ENCODE data around the gene HSPB1. TPM values are rescaled to one million over a fixed set of nuclear protein-coding genes. Genes with fewer than 3 reads are reported as not detected.

Gene HSPB1
- total and polyA plus RNA-seq, 2 of the 13 experiments (the other 11 are each of a cell fraction or from before 2014, with no cell fraction given): 21.0 to 38.6 TPM

- TF ChIP-seq SNAPC5 (CRISPR knock-in tag; IDR thresholded peaks at IDR 0.05; ENCODE audit: borderline replicate concordance): no peak
- no peak for TF ChIP-seq TBX3 (IDR thresholded peaks at IDR 0.05; ENCODE audit: borderline replicate concordance)
- no peak for TF ChIP-seq ISX (CRISPR knock-in tag; conservative IDR thresholded peaks at IDR 0.05)
- TF ChIP-seq IKZF4 (CRISPR knock-in tag; IDR thresholded peaks at IDR 0.05; ENCODE audit: borderline replicate concordance, low read depth, not compliant biosample characterization): peak; percentile 16
- TF ChIP-seq POLR2G (IDR thresholded peaks at IDR 0.05; ENCODE audit: low read depth, low read length): peak; percentile 72
- TF ChIP-seq NCOA2 (CRISPR knock-in tag; IDR thresholded peaks at IDR 0.05): peak; percentile 43; the same call in 1 of the 2 replicates
- TF ChIP-seq HNF1B (CRISPR knock-in tag; IDR thresholded peaks at IDR 0.05): peak; percentile 55; the same call in 1 of the 2 replicates
- TF ChIP-seq TARDBP (CRISPR knock-in tag; IDR thresholded peaks at IDR 0.05): 0 out of 2 replicates have a peak, but pooled peaks have one; percentile 51
- TF ChIP-seq ZSCAN21 (CRISPR knock-in tag; IDR thresholded peaks at IDR 0.05; ENCODE audit: borderline replicate concordance): peak; percentile 63; the same call in 1 of the 2 replicates
- no peak for TF ChIP-seq E2F5 (CRISPR knock-in tag; conservative IDR thresholded peaks at IDR 0.05)
- no peak for TF ChIP-seq ZNF30 (CRISPR knock-in tag; IDR thresholded peaks at IDR 0.05)
- TF ChIP-seq CENPBD1 (CRISPR knock-in tag; IDR thresholded peaks at IDR 0.05; ENCODE audit: borderline replicate concordance, low read depth): no peak
- 0 out of 2 replicates have a peak, but pooled peaks have one; percentile 23 for TF ChIP-seq CENPT (CRISPR knock-in tag; IDR thresholded peaks at IDR 0.05; ENCODE audit: low read depth)
- no peak for TF ChIP-seq PRMT3 (CRISPR knock-in tag; IDR thresholded peaks at IDR 0.05; ENCODE audit: borderline replicate concordance, low read depth)
- no peak for TF ChIP-seq NCOA1 (CRISPR knock-in tag; IDR thresholded peaks at IDR 0.05)
- 0 out of 2 replicates have a peak, but pooled peaks have one; percentile 31 for TF ChIP-seq ZNF724P (CRISPR knock-in tag; IDR thresholded peaks at IDR 0.05; ENCODE audit: borderline replicate concordance)
- TF ChIP-seq SETDB1 (CRISPR knock-in tag; IDR thresholded peaks at IDR 0.05; ENCODE audit: borderline replicate concordance): no peak
- peak; percentile 75 for TF ChIP-seq PRDM10 (CRISPR knock-in tag; IDR thresholded peaks at IDR 0.05; ENCODE audit: low read depth)
- no peak; the same call in 1 of the 2 replicates for TF ChIP-seq ZNF879 (CRISPR knock-in tag; IDR thresholded peaks at IDR 0.05)
Observed at GRCh38 chr7:76302347-76303201, at the start of gene HSPB1 (continued).

All from HepG2 (cell line).